B cell (primary cell): ENCODE results near the gene MTHFD1. TPM values are rescaled to one million over a fixed set of nuclear protein-coding genes. Genes with fewer than 3 reads are reported as not detected.

Experiments
- ATAC-seq: fragments of 200-7000 bp; cut with Tn5 transposase; one replicate; pipeline ENCODE4 v1.10.0; 2021; ENCODE audit warnings: low read depth, mild to moderate bottlenecking, moderate number of reproducible peaks, moderate library complexity
- CTCF ChIA-PET: fragments of 350-600 bp; sonication (Branson Sonifier 250); formaldehyde crosslinking; loops from one replicate; lab custom pipeline; 2021; ENCODE audit warnings: antibody characterized with exemption, inconsistent platforms; lab: Charles Lee
- POLR2A ChIA-PET: fragments of 350-600 bp; sonication (Branson Sonifier 250); formaldehyde crosslinking; loops from one replicate; lab custom pipeline; 2021; ENCODE audit warnings: antibody characterized with exemption; lab: Charles Lee
- DNase-seq: peaks from one replicate; pipeline ENCODE4 v3.0.0; 2013
- H2AFZ ChIP-seq: 2 replicates; pipeline ENCODE4 v1.6.1; 2012; ENCODE audit warnings: mild to moderate bottlenecking, low read depth, low read length; ENCODE audit not compliant: insufficient read depth, poor library complexity, severe bottlenecking
- H3K27ac ChIP-seq, 2 donors: 1 replicate in 1 of 2; 2 replicates in 1 of 2; pipeline ENCODE4 v1.5.1; 2012 to 2013; ENCODE audit warnings: low read length in 2 of 2, mild to moderate bottlenecking in 2 of 2, moderate library complexity in 1 of 2
- H3K27me3 ChIP-seq, 4 experiments: fragments of 200-600 bp in 1 of 4; sonication (generic) in 1 of 4; replicated peaks in 1 of 4; 1 replicate in 2 of 4; 2 replicates in 2 of 4; pipeline versions ENCODE4 v1.6.1 to v1.7.0; 2013 to 2016; ENCODE audit warnings: low read length in 3 of 4, mild to moderate bottlenecking in 2 of 4, mixed read lengths in 1 of 4, moderate library complexity in 1 of 4; ENCODE audit not compliant: insufficient read depth in 4 of 4, control insufficient read depth in 3 of 4; ENCODE audit errors: control extremely low read depth in 1 of 4
- H3K36me3 ChIP-seq, 2 experiments: replicated peaks in 1 of 2; 1 replicate in 1 of 2; 2 replicates in 1 of 2; pipeline versions ENCODE4 v1.6.1 to v1.7.1; 2013; ENCODE audit warnings: low read length in 1 of 2; ENCODE audit not compliant: insufficient read depth in 2 of 2, control insufficient read depth in 1 of 2; ENCODE audit errors: control extremely low read depth in 1 of 2, extremely low read depth in 1 of 2
- H3K4me1 ChIP-seq, 2 donors: fragments of 200-600 bp in 1 of 2; sonication (generic) in 1 of 2; 1 replicate in 1 of 2; 2 replicates in 1 of 2; pipeline versions ENCODE4 v1.5.1 to v1.6.1; 2013 to 2017; ENCODE audit warnings: low read length in 2 of 2; ENCODE audit not compliant: control insufficient read depth in 2 of 2, insufficient read depth in 2 of 2
- H3K4me2 ChIP-seq: replicated peaks from 2 replicates; pipeline ENCODE3; 2012; ENCODE audit warnings: mild to moderate bottlenecking, low read depth, low read length; ENCODE audit not compliant: poor library complexity, severe bottlenecking
- H3K4me3 ChIP-seq, 5 experiments: fragments of 200-600 bp in 1 of 5; sonication (generic) in 1 of 5; 1 replicate in 3 of 5; 2 replicates in 2 of 5; pipeline versions ENCODE4 v1.5.1 to v1.7.0; 2011 to 2016; ENCODE audit warnings: low read length in 4 of 5, mild to moderate bottlenecking in 4 of 5, low read depth in 2 of 5, control low read depth in 1 of 5, moderate library complexity in 1 of 5; ENCODE audit not compliant: insufficient read depth in 1 of 5; ENCODE audit errors: control extremely low read depth in 1 of 5, extremely low read depth in 1 of 5
- H3K79me2 ChIP-seq: fragments of 200-600 bp; sonication (generic); one replicate; pipeline ENCODE4 v1.6.0; 2016; ENCODE audit warnings: low read length; ENCODE audit not compliant: control insufficient read depth, insufficient read depth
- H3K9ac ChIP-seq: fragments of 200-600 bp; sonication (generic); 2 replicates; pipeline ENCODE4 v1.6.1; 2017; ENCODE audit warnings: mild to moderate bottlenecking, low read length, moderate library complexity
- H3K9me3 ChIP-seq, 3 donors: one replicate each; pipeline versions ENCODE4 v1.6.1 to v1.7.1; 2013; ENCODE audit warnings: low read length in 2 of 3; ENCODE audit not compliant: control insufficient read depth in 2 of 3, insufficient read depth in 1 of 3; ENCODE audit errors: control extremely low read depth in 1 of 3
- H4K20me1 ChIP-seq: 2 replicates; pipeline ENCODE4 v1.6.0; 2012; ENCODE audit warnings: mild to moderate bottlenecking, low read length; ENCODE audit not compliant: insufficient read depth, control insufficient read depth, poor library complexity, severe bottlenecking
- H3K27ac Mint-ChIP-seq: one replicate; pipeline ENCODE4 v1.8.0; 2021; ENCODE audit warnings: mixed read lengths
- H3K27me3 Mint-ChIP-seq: one replicate; pipeline ENCODE4 v1.8.0; 2021; ENCODE audit warnings: mixed read lengths
- H3K4me1 Mint-ChIP-seq: one replicate; pipeline ENCODE4 v1.8.0; 2021; ENCODE audit warnings: mixed read lengths
- H3K4me3 Mint-ChIP-seq: one replicate; pipeline ENCODE4 v1.8.0; 2021; ENCODE audit warnings: mixed read lengths
- H3K9me3 Mint-ChIP-seq: one replicate; pipeline ENCODE4 v1.8.0; 2022; ENCODE audit warnings: mixed read lengths; ENCODE audit not compliant: insufficient read depth
- EZH2 ChIP-seq: IDR thresholded peaks from 2 replicates; pipeline ENCODE4 v1.6.1; 2012; ENCODE audit warnings: borderline replicate concordance, low read depth, mild to moderate bottlenecking, moderate library complexity, low read length; ENCODE audit not compliant: insufficient read depth, poor library complexity, severe bottlenecking
- WGBS: methylation state at CpG from one replicate; pipeline ENCODE4 v1.1.5; 2013; ENCODE audit warnings: missing lambda C conversion rate; ENCODE audit not compliant: insufficient coverage; 5-methylcytosine and 5-hydroxymethylcytosine counted together
- intact Hi-C: fragments of 100-400 bp; cut with micrococcal nuclease; formaldehyde crosslinking; loops from one replicate; pipeline ENCODE4 v1.10.0; 2022
- polyA plus RNA-seq: library from polyadenylated mRNA; depleted of rRNA; stranded (reverse); fragments of >200 nt; gene quantifications from 2 replicates; pipeline ENCODE4 v1.2.3, GENCODE V29; 2012
- total RNA-seq, 2 donors: library from RNA; stranded (reverse); fragments of 120-200 nt in 1 of 2; gene quantifications; 1 replicate in 1 of 2; 2 replicates in 1 of 2; pipeline versions ENCODE4 v1.2.3 to v1.2.4, GENCODE V29; 2013 to 2022
- TF ChIP-seq, protein P1 (sequence below): fragments of 200-600 bp; IDR thresholded peaks from one replicate; pipeline ENCODE4 v1.8.0; 2022; ENCODE audit warnings: antibody characterized with exemption, mild to moderate bottlenecking

Gene MTHFD1
- total and polyA plus RNA-seq, 2 donors (not counting 1 experiment from before 2014, with no cell fraction given), result 32.3 to 51.3 TPM

DNA sequence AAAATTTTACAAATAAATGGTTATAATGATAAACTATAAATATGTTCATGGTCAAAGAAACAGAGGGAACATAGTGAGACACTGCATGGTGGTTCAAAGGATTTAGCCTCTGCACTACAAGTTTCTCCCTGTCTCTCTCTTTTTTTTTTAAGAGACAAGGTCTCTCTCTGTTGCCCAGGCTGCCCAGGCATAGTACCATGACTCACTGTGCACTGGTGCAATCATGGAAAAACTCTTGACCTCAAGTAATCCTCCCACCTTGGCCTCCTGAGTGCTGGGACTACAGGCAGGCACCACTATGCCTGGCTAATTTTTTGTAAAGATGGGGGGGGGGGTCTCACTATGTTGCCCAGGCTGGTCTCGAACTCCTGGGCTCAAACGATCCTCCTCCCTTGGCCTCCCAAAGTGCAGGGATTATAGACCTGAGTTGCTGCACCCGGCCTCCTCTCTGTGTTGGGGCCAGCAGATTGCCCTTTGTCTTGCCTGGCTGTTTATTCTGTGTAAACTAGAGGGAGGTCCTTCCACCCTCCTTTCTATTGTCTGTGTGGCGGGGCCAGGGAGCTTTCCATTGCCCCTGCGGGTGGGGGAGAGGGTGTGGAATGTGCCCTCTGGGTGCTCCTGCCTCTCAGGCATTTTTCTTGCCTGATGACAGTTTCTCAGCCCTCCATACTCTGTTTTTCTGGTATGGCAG lies 22.1 kb downstream of the MTHFD1 start:
- POLR2A ChIA-PET, result no interaction called here
- no peak overlapping the region for H3K4me3 Mint-ChIP-seq
- WGBS, result 100% methylated on average over 1 of the region's 5 CpGs
- no peaks in the 10 kb centered on the region for H4K20me1 ChIP-seq
- no peak overlapping the region for H3K9ac ChIP-seq
- H2AFZ ChIP-seq, result no peak overlapping the region
- H3K79me2 ChIP-seq, result peaks cover 14% of the 10 kb centered on the region
- CTCF ChIA-PET, result interaction anchor here (0.8 kb wide), 1 partner anchor 20 kb away, joined by 5 read pairs; no protein-coding TSS in a partner anchor
- peaks cover 5 to 16% of the 10 kb centered on the region in 2 experiments for H3K36me3 ChIP-seq
- peak overlapping the region; percentile 46 for H3K27ac Mint-ChIP-seq
- H3K4me1 Mint-ChIP-seq, result peaks cover 18% of the 10 kb centered on the region
- intact Hi-C loops, result no loop called here
- H3K9me3 ChIP-seq, result no peaks in the 10 kb centered on the region
- H3K4me2 ChIP-seq, result no peak overlapping the region
- peak overlapping the region in 1 of 2 donors; percentile 64 for H3K27ac ChIP-seq
- ATAC-seq, result no peak
- no peaks in the 10 kb centered on the region for H3K9me3 Mint-ChIP-seq
- H3K4me3 ChIP-seq, result no peak overlapping the region
- no peak for DNase-seq
- no peaks in the 10 kb centered on the region for H3K27me3 Mint-ChIP-seq
- H3K4me1 ChIP-seq, result peaks cover 5 to 8% of the 10 kb centered on the region in 2 donors
- TF ChIP-seq, protein P1, sequence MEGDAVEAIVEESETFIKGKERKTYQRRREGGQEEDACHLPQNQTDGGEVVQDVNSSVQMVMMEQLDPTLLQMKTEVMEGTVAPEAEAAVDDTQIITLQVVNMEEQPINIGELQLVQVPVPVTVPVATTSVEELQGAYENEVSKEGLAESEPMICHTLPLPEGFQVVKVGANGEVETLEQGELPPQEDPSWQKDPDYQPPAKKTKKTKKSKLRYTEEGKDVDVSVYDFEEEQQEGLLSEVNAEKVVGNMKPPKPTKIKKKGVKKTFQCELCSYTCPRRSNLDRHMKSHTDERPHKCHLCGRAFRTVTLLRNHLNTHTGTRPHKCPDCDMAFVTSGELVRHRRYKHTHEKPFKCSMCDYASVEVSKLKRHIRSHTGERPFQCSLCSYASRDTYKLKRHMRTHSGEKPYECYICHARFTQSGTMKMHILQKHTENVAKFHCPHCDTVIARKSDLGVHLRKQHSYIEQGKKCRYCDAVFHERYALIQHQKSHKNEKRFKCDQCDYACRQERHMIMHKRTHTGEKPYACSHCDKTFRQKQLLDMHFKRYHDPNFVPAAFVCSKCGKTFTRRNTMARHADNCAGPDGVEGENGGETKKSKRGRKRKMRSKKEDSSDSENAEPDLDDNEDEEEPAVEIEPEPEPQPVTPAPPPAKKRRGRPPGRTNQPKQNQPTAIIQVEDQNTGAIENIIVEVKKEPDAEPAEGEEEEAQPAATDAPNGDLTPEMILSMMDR, result no peak
- TF ChIP-seq EZH2, result no peak
- no peaks in the 10 kb centered on the region for H3K27me3 ChIP-seq

DNA sequence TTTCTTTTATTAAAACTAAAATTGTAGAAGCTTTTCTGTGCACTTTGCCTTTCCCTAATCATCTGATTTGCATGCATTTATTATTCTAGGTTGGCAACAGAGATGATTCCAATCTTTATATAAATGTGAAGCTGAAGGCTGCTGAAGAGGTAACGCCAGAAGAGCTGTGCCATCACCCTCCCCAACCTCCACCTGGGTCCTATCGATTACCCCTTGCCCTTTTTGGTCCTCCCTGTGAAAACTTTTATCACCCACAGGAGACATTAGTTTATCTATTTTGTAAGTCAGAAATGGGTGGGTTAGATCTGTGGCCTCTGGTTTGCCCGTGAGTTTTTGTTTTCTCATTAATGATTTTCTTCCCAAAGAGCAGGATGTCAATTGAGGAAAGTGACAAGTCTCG lies 22.8 kb downstream of the MTHFD1 start:
- Histone ChIP-seq H3K9me3 (no peaks in the 10 kb centered on the region), H3K9ac (no peak overlapping the region), H3K27ac (no peak overlapping the region), H3K4me3 (no peak overlapping the region), H3K36me3 (peaks cover 7 to 23% of the 10 kb centered on the region in 2 experiments), H3K4me1 (peaks cover 5 to 8% of the 10 kb centered on the region in 2 donors), H3K27me3 (no peaks in the 10 kb centered on the region), H4K20me1 (no peaks in the 10 kb centered on the region), H3K79me2 (peaks cover 10% of the 10 kb centered on the region), H3K4me2 (no peak overlapping the region), H2AFZ (no peak overlapping the region)
- Mint-ChIP-seq H3K27ac (no peak overlapping the region), H3K27me3 (no peaks in the 10 kb centered on the region), H3K4me3 (no peak overlapping the region), H3K4me1 (peaks cover 15% of the 10 kb centered on the region), H3K9me3 (no peaks in the 10 kb centered on the region)
- TF ChIP-seq EZH2, result no peak
- TF ChIP-seq, protein P1, result no peak
- ChIA-PET POLR2A (no interaction called here), CTCF (interaction anchor here (0.6 kb wide), 1 partner anchor 28 kb away, joined by 3 read pairs; no protein-coding TSS in a partner anchor)
- ATAC-seq, result no peak
- WGBS, result 92% methylated on average over 2 of the region's 4 CpGs
- no peak for DNase-seq
- intact Hi-C loops, result no loop called here
